Prostate gland (tissue), 2 donors: ENCODE results near the gene ARHGEF40.

Source experiments
- CTCF ChIP-seq, 4 experiments: fragments of 200-600 bp in 2 of 4; fragments of 450-650 bp in 2 of 4; sonication (generic) in 2 of 4; IDR thresholded peaks; 1 replicate in 3 of 4; 2 replicates in 1 of 4; pipeline ENCODE4 v1.5.1; 2016 to 2019; ENCODE audit warnings: antibody characterized with exemption in 4 of 4, mild to moderate bottlenecking in 2 of 4, moderate library complexity in 2 of 4
- POLR2A ChIP-seq: fragments of 450-650 bp; IDR thresholded peaks from one replicate; pipeline ENCODE4 v1.6.1; 2016; ENCODE audit warnings: antibody characterized with exemption, mild to moderate bottlenecking
- POLR2AphosphoS5 ChIP-seq: sonication (generic); formaldehyde crosslinking; IDR thresholded peaks from one replicate; pipeline ENCODE4 v1.6.1; 2017; ENCODE audit warnings: antibody characterized with exemption

GRCh38 chr14:21105095-21105494, 35.0 kb downstream of the ARHGEF40 start:
- TF ChIP-seq CTCF (IDR thresholded peaks at IDR 0.05) = no peak
- no peak for TF ChIP-seq POLR2A
- no peak for TF ChIP-seq POLR2AphosphoS5
